Thyroid gland (tissue), 4 donors: ENCODE measurements around the gene KMT2B.

Experiments used
- CTCF ChIP-seq, 6 experiments: fragments of 200-600 bp in 3 of 6; fragments of 450-650 bp in 3 of 6; sonication (generic) in 3 of 6; IDR thresholded peaks; one replicate each; pipeline ENCODE4 v1.5.1; 2016 to 2019; ENCODE audit warnings: antibody characterized with exemption in 6 of 6, mild to moderate bottlenecking in 2 of 6, inconsistent platforms in 1 of 6, moderate library complexity in 1 of 6
- POLR2A ChIP-seq, 2 donors: fragments of 450-650 bp; IDR thresholded peaks; one replicate each; pipeline ENCODE4 v1.6.1; 2017; ENCODE audit warnings: antibody characterized with exemption in 2 of 2, mild to moderate bottlenecking in 2 of 2, moderate library complexity in 1 of 2

- TF ChIP-seq CTCF (IDR thresholded peaks at IDR 0.05) (no peak), POLR2A (IDR thresholded peaks at IDR 0.05) (no peak)
Observed at GRCh38 chr19:35746531-35746930, 28.7 kb downstream of the KMT2B start.
